ENCODE data around the gene C1orf21.

DNA sequence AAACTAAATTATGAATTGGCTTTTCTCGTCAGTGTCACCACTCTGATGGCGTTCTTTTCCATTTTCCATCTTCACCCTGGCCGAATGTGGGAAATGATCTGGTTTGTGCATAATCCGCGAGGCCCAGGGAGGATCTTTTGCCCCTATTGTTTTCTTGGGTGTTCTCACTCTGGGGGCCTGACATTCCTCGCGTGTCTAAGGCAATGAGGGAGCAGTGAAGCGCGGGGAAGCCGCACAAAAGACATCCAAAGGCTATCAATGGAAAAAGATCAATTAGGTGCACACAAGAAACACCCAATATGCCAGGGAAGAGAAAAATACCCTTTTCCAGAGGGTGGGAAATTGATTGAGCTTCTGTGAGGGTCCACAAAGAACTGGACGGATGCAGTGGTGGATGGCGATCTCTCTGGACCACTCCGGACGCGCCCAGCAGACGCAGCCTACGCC lies 941 bp upstream of the C1orf21 start:
- no peak for TF ChIP-seq SNAI2 (CRISPR knock-in tag; IDR thresholded peaks at IDR 0.05)
- no peak for TF ChIP-seq OSR1 (CRISPR knock-in tag; IDR thresholded peaks at IDR 0.05)
- TF ChIP-seq, protein P1, sequence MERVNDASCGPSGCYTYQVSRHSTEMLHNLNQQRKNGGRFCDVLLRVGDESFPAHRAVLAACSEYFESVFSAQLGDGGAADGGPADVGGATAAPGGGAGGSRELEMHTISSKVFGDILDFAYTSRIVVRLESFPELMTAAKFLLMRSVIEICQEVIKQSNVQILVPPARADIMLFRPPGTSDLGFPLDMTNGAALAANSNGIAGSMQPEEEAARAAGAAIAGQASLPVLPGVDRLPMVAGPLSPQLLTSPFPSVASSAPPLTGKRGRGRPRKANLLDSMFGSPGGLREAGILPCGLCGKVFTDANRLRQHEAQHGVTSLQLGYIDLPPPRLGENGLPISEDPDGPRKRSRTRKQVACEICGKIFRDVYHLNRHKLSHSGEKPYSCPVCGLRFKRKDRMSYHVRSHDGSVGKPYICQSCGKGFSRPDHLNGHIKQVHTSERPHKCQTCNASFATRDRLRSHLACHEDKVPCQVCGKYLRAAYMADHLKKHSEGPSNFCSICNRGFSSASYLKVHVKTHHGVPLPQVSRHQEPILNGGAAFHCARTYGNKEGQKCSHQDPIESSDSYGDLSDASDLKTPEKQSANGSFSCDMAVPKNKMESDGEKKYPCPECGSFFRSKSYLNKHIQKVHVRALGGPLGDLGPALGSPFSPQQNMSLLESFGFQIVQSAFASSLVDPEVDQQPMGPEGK (CRISPR knock-in tag; IDR thresholded peaks at IDR 0.05; ENCODE audit: borderline replicate concordance), result no peak
- no peak for TF ChIP-seq RARB (CRISPR knock-in tag; IDR thresholded peaks at IDR 0.05)
- TF ChIP-seq, protein P2, sequence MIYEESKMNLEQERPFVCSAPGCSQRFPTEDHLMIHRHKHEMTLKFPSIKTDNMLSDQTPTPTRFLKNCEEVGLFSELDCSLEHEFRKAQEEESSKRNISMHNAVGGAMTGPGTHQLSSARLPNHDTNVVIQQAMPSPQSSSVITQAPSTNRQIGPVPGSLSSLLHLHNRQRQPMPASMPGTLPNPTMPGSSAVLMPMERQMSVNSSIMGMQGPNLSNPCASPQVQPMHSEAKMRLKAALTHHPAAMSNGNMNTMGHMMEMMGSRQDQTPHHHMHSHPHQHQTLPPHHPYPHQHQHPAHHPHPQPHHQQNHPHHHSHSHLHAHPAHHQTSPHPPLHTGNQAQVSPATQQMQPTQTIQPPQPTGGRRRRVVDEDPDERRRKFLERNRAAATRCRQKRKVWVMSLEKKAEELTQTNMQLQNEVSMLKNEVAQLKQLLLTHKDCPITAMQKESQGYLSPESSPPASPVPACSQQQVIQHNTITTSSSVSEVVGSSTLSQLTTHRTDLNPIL (CRISPR knock-in tag; IDR thresholded peaks at IDR 0.05; ENCODE audit: low read depth), result no peak
